Mononuclear cell (primary cell): ENCODE data around the gene SLC2A9. TPM values are rescaled to one million over a fixed set of nuclear protein-coding genes. Genes with fewer than 3 reads are reported as not detected.

Experiments
- H3K27me3 ChIP-seq: 2 replicates; pipeline ENCODE4 v1.6.0; 2011; ENCODE audit warnings: low read length, control low read depth; ENCODE audit not compliant: insufficient read depth
- H3K4me1 ChIP-seq: 2 replicates; pipeline ENCODE4 v1.5.1; 2011; ENCODE audit warnings: mild to moderate bottlenecking, low read length, control low read depth; ENCODE audit not compliant: insufficient read depth
- H3K4me3 ChIP-seq: 2 replicates; pipeline ENCODE4 v1.5.1; 2011; ENCODE audit warnings: mild to moderate bottlenecking, low read length, moderate library complexity
- H3K9me3 ChIP-seq: 2 replicates; pipeline ENCODE4 v1.5.1; 2011; ENCODE audit warnings: low read depth, mild to moderate bottlenecking, control low read depth, low read length
- total RNA-seq: library from RNA; depleted of rRNA; stranded (reverse); fragments of >200 nt; gene quantifications from one replicate; pipeline ENCODE4 v1.2.3, GENCODE V29; 2012

The SLC2A9 gene
- total RNA-seq, 1 donor: 5.0 TPM

DNA sequence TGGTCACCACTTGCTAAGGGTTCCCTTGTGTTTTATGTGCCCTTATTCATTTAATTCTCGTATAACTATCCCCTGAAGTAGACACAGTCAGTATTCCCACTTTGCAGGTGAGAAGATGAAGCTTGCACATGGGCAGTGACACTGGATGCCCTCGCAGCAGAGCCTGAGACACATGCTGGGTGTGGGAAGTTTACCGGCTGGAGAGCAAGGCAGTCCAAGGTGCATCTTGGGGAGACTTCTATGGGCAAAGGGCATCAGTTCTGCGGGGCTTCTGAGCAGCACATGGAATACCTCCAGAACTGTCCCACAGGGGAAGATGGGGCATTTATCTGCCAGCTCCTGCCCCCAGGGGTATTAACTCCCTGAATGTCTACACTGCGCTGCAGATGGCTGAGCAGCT lies 92.2 kb downstream of the SLC2A9 start:
- H3K4me3 ChIP-seq: no peak overlapping the region
- H3K4me1 ChIP-seq: peaks cover 9% of the 10 kb centered on the region
- no peaks in the 10 kb centered on the region for H3K27me3 ChIP-seq
- no peaks in the 10 kb centered on the region for H3K9me3 ChIP-seq

DNA sequence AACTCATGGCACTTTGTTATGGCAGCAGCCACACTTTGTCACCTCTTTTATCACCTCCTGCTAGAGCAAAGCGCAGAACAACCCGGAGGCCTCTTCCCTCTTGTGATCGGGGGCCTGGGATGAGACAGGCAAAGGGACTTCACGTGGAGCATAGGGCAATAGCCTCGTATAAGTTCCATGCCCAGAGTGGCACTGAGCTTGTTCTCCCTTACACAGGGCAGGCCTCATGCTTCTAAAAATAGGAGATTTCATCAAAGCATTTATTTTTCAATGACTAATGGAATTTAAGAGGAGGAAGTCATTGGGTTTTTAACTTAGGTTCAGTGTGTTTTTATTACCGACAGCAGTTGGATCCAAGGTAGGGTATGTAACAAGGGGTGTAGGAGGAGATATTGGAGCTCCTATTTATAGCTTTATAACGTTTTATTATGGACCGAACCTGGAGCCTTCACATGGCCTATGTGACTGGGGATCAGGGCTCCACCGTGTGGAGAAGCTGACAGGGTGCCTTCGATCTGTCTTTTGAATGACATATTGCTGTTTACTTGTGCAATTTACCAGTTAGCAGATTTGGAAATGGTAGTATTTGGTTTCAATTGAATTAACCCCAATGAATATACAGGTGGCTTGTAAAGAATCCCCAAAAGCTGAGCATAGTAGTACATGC lies 93.8 kb downstream of the SLC2A9 start:
- no peaks in the 10 kb centered on the region for H3K9me3 ChIP-seq

DNA sequence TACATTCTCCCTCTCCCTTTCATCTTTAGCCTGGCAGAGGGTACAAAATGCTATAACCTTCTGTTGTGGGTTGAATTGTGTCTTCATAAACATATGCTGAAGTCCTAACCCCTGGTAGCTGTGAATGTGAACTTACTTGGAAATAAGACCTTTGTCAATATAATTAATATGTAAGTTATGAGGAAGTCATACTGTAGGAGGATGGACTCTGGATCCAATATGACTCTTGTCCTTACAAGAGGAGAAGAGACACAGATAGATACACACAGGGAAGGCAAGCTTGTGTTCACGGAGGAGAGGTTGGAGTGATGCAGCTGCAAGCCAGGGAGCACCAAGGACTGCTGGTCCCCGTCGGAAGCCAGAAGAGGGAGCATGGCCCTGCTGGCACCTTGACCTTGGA lies 94.7 kb downstream of the SLC2A9 start:
- no peak overlapping the region for H3K4me3 ChIP-seq
- H3K9me3 ChIP-seq: no peaks in the 10 kb centered on the region
- H3K27me3 ChIP-seq: no peaks in the 10 kb centered on the region
- peaks cover 9% of the 10 kb centered on the region for H3K4me1 ChIP-seq

More for the DNA sequence above, 93.8 kb downstream of the SLC2A9 start:
- Histone ChIP-seq H3K4me3 (no peak overlapping the region), H3K4me1 (peaks cover 9% of the 10 kb centered on the region), H3K27me3 (no peaks in the 10 kb centered on the region)

DNA sequence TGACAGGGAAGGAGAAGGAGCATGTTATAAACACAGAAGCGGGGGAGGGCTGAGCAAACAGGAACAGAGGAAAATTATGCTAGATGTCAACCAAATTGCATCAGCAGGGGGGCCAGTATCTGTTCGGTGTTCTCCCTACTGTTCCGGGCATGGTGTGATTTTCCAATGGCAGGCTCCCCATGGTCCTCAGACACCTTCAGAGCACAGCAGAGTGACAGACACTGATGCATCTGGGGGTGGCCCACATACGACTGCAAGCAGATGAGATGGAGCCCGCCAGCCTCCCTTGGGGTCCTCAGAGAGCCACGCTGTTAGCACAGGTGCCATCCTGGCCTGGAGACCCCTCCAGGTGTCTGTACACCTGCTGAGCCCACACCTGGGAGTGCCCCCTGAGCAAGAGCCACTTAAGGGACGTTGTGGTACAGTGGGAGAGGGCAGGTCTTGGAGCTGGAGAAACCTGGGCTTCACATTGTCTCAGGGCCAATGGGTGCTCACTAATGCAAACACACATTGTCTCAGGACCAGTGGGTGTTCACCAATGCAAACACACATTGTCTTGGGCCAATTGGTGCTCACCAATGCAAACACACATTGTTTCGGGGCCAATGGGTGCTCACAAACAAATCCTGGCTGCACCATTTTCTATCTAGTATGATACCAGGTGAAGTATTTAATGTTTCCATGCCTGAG lies 95.4 kb downstream of the SLC2A9 start:
- H3K9me3 ChIP-seq: no peaks in the 10 kb centered on the region
- no peak overlapping the region for H3K4me3 ChIP-seq
- H3K4me1 ChIP-seq: peaks cover 9% of the 10 kb centered on the region
- no peaks in the 10 kb centered on the region for H3K27me3 ChIP-seq

DNA sequence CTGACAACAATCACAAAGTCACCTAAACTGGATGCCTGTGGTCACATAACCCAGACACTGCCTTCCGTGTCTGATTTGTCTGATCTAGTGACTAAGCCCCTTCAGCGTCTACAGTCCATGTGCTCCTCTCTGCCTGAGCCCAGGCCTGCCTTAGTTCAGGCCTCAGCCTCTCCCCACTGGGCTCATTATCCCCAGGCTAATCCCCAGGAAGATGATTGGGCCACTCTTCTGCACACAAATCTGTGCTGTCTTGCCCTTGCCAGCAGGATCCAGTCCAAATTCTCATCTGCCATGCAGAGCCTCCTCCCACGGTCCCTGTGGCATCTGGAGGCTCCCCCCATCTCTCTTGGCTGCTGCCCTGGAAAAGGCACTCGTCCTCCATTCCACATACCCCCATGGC lies 96.5 kb downstream of the SLC2A9 start:
- Histone ChIP-seq H3K4me3 (no peak overlapping the region), H3K9me3 (no peaks in the 10 kb centered on the region), H3K27me3 (no peaks in the 10 kb centered on the region), H3K4me1 (peaks cover 9% of the 10 kb centered on the region)

DNA sequence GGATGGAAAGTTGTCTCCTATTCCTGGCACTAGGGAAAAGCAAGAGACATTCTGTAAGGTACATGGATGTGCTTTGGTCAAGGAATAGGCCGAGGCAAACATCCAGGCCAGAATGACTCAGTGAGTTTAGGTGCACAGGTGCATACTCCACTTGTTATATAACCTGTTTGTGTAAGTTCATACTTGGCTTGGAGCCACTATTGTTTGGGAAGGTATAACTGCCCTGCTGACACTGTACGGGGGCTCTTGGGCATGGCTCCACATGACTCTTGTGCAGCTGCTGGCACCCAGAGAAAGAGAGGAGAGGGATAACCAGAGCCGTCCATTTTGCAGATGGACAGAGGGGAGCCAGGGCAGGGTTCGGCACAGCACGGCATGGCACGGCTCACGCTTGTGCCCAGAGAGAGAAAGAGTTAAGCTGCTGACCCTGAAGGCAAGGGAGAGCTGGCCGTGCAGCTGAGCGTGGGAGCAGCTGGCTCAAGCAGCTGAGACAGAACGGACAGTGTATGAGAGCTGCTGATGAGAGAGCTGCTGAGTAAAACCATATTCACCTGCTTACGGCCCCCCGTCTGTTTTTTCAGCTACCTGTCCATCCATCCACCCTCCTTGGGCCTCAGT lies 98.0 kb downstream of the SLC2A9 start:
- Histone ChIP-seq H3K27me3 (no peaks in the 10 kb centered on the region), H3K9me3 (no peaks in the 10 kb centered on the region), H3K4me1 (peaks cover 9% of the 10 kb centered on the region), H3K4me3 (no peak overlapping the region)

DNA sequence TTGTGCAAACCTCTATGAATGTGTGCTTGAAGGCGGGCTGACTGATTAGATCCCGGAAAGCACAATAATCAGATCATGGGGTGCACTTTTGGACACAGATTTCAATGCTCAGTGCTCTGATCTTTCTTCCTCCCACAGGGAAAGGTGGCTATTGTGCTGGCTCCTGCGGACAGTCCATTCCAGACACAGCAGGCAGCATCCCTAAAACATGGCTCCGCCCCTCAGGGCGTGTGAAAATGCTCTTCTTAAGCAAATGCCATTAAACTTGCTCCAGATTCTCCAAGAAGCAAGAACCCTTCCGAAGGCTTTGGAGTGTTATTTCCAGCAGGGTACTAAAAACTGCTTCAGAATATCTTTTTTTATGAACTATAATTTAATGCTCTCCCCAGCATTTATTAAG lies 100.0 kb downstream of the SLC2A9 start:
- Histone ChIP-seq H3K4me3 (no peak overlapping the region), H3K9me3 (no peaks in the 10 kb centered on the region), H3K27me3 (no peaks in the 10 kb centered on the region), H3K4me1 (no peaks in the 10 kb centered on the region)

DNA sequence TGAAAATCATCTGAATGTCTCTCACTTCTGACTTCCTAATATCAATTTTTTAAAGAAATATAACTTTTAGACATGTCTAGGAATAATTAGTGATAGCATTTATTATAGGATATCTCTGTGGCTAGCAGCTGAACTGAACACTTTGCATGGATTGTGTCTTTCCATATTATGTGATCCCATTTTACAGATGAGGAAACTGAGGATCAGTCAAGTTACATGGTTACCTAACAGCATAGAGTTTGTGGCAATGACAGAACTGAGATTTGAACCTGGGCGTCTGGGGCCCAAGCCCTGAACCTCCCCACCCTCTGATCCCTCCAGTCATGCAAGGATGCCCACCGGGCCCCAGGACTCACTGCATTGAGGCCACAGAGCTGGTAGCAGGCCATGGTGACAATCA lies 101.3 kb downstream of the SLC2A9 start:
- Histone ChIP-seq H3K9me3 (no peaks in the 10 kb centered on the region), H3K27me3 (no peaks in the 10 kb centered on the region), H3K4me3 (no peak overlapping the region), H3K4me1 (no peaks in the 10 kb centered on the region)

DNA sequence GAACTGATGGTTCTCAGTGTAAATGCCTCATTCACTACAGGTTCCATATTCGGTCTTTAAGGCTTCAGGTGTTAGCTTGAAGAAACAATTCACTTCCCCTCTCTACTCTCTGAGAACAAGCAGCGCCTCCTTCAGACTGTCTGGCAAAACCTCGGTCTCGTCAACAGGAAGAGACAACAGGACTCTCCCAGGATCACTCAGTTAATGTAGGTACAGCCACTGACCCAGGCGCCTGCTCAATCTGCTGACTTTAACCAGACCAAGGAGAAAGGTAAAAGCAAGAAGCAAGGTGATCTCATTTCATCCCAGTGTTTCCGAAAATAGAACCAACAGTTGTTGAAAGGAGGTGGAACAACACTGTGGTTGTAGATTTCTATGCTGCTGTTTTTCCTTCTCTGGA lies 102.2 kb downstream of the SLC2A9 start:
- Histone ChIP-seq H3K4me3 (no peak overlapping the region), H3K9me3 (no peaks in the 10 kb centered on the region), H3K4me1 (no peaks in the 10 kb centered on the region), H3K27me3 (no peaks in the 10 kb centered on the region)

DNA sequence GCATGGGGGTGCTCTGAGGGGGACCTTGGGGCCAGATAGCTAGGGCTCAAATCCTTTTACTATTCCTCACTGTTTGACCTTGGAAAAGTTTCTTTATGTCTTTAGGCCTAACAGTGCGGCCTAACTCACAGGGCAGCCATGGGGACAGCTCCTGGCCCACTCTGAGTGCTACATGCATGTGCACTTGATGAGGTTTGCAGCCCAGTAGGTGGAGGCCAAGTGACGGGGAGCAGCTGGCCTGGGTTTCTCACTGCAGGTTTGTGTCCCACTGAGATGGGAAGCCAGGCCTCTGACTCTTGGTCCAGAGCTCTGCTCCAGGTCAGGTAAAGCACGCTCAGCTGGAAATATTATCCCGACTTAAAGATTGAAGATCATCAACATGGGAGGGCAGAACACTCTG lies 102.8 kb downstream of the SLC2A9 start:
- no peaks in the 10 kb centered on the region for H3K27me3 ChIP-seq
- H3K4me1 ChIP-seq: no peaks in the 10 kb centered on the region
- no peak overlapping the region for H3K4me3 ChIP-seq
- no peaks in the 10 kb centered on the region for H3K9me3 ChIP-seq

DNA sequence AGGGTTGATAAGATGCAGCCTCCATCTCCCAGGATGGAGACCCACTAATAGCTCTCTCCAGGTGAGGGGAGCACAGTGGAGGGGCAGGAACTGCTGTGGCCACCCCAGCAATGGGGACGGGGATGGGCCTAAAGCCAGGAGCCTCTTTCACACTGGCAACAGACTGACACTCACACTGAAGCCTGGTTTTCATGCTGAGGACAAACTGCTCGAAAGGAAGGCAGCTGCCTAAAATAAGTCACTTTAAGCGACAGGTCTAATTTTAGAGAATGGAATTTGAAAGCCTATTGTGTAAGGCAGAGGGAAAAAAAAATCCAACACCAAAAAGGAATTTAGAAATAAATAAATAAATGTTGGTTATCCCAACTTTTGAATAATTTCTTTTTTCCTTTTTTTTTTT lies 104.4 kb downstream of the SLC2A9 start:
- Histone ChIP-seq H3K4me3 (no peak overlapping the region), H3K9me3 (no peaks in the 10 kb centered on the region), H3K4me1 (no peaks in the 10 kb centered on the region), H3K27me3 (no peaks in the 10 kb centered on the region)

DNA sequence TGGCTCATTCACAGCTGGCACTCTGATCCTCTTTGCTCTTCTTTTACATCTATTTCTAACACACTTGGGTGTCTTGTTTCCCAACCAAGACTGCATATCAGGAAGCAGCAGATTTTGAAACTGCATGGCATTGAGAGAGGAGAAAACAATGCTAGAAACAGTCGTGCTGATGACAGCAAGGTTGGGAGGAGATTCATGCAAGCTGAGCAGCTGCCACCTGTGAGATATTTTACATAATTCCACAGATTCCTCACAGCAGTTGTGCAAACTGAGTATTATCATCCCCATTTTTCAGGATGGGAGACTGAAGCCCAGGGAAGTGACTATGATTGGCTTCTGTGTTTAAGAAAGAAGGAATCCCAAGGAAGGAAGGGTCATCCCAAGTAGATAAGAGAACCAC lies 105.0 kb downstream of the SLC2A9 start:
- Histone ChIP-seq H3K4me3 (no peak overlapping the region), H3K4me1 (no peaks in the 10 kb centered on the region), H3K9me3 (no peaks in the 10 kb centered on the region), H3K27me3 (no peaks in the 10 kb centered on the region)

DNA sequence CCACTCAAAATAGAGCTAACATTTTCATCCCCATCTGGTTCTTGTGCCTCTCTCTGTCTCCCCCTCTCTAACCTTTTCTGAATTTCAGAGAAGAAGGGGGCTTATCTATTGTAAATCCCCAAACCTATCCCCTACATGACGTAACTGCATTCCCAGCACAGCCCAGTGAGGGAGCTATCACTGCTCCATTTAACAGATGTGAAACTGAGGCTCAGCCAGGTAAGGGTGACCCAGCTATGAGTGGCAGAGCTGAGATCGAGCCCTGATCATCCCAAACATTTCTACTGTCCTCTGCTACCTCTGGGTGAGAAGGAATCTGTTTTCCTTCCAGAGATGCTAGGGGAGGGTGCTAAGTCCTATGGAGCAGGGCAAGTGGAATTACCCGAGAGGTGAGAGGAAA lies 107.5 kb downstream of the SLC2A9 start:
- Histone ChIP-seq H3K4me1 (no peaks in the 10 kb centered on the region), H3K9me3 (no peaks in the 10 kb centered on the region)

DNA sequence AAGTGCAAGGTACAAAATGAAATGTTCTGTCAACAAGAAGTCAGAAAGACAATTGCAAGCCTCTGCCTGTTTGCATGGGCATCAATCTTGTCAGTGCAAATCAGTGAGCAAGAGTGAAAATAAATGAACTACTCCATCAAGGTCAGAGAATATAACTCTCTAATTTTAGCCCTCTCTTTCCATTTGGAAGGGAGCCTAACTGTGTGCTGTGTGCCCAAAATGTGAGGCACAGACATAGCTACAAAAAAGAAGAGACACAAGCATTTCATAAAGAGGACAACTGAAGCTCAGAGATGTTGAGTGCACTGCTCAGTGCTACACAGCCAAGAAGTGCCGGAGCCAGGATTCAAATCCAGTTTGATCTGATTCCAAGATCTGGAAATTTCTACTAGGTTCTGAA lies 114.3 kb downstream of the SLC2A9 start:
- Histone ChIP-seq H3K9me3 (no peaks in the 10 kb centered on the region), H3K4me1 (no peaks in the 10 kb centered on the region), H3K27me3 (no peaks in the 10 kb centered on the region), H3K4me3 (no peak overlapping the region)

More for the DNA sequence above, 107.5 kb downstream of the SLC2A9 start:
- Histone ChIP-seq H3K4me3 (no peak overlapping the region), H3K27me3 (no peaks in the 10 kb centered on the region)

DNA sequence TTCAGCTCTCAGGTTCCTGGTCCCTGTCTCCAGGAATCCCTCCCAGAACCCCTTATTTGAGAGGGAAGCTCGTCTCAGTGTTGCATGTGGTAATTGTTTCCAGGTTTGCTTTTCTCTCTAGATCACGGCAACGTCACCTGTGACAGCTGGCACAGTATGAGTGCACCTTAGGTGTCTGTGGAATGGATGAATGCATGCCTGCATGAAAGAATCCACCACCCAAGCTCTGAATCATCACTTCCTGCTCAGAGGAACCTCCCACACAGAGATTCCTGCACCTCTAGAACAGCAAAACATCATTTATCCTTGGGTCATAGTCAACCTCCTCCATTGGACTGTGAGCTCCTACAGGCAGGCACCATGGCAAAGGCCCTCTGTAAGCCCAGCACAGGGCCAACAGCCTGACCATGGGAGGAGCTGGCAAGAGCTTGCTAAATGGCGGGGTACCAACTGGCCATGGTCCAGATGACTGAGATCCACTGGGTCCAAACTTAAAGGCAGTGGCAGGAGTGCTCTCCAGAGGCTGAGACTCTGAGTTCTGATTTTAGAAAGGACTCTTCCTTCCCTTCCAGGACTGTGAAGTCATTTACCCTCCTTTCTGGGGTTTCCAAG lies 116.2 kb downstream of the SLC2A9 start:
- H3K4me3 ChIP-seq: no peak overlapping the region
- H3K27me3 ChIP-seq: no peaks in the 10 kb centered on the region
- no peaks in the 10 kb centered on the region for H3K9me3 ChIP-seq
- no peaks in the 10 kb centered on the region for H3K4me1 ChIP-seq
